Stimulated activated CD4-positive, alpha-beta T cell treated with anti-CD3 and anti-CD28 coated beads, Interleukin-15, amount 100 ng/mL, for 48 hours (primary cell): Measurements from ENCODE around the gene ITPRID1.
"Not testable (repeated sequence)": the region's sequence is repeated elsewhere in the genome, so short reads cannot be mapped to it uniquely, and the experiment has no call there.

Experiments used
- DNase-seq, 2 donors: peaks; one replicate each; pipeline ENCODE4 v3.0.0-alpha.2; 2020; ENCODE audit warnings: low read depth in 2 of 2

The ITPRID1 gene

DNA sequence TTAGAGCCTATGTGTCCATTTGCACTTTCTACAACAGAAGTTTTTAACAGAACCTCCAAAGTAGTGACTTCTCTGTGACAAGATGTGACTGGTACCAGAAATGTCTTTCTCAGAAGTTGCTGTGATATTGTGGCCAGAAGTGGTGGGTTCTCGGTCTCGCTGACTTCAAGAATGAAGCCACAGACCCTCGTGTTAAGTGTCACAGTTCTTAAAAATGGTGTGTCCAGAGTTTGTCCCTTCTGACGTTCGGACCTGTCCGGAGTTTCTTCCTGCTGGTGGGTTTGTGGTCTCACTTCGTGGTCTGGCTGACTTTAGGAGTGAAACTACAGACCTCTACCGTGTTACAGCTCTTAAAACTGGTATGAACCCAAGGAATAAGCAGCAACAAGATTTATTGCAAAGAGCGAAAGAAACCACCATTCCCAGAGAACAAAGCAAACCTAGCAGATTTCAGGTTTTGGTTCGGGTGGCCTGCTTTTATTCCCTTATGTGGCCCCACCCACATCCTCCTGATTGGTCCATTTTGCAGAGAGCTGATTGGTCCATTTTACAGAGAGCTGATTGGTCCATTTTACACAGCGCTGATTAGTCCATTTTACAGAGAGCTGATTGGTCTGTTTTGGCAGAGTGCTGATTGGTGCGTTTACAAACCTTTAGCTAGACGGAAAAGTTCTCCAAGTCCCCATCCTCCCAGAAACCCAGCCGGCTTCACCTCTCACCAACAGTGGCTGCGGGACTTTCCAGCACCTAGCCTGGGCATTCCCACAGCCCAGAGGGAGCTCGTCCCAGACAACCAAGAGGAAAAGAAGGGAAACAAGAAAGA is 3.0 kb downstream of the ITPRID1 start:
- DNase-seq, result no peak

DNA sequence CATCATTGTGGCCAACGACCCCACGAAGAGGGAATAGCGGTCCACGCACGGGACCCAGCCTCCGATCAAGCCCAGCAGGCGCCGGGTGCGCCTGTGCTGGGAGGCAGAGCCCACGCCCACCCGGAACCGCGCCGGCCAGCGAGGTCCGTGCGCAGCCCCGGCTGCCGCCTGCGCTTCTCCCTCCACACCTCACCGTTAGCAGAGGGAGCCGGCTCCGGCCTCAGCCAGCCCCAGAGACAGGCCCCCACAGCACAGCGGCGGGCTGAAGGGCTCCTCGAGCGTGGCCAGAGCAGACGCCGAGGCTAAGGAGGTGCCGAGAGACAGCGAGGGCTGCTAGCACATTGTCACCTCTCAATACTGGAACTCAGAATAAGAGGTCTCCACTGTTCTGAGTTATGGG is 3.6 kb downstream of the ITPRID1 start:
- no peak for DNase-seq

DNA sequence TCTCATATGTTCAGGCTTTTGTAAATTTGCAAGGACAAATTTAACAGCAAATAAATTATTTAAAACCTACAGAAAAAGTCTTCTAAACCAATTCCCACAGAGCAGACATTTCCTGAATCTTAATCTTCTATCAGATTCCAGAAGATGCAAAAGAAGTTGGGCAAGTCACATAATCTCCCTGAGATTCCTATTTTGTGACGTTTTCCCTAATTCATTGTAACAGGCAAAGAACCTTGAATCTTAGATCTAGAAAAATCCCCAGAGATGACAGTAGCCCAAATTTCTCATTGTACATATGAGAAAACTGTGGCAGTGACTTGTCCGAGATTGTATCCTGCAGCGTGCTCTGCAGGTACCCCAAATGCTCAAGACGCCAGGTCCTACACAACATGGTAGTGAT is 4.9 kb downstream of the ITPRID1 start:
- DNase-seq, result no peak

- DNase-seq, result no peak
Observed at GRCh38 chr7:31521336-31522010, 7.6 kb downstream of the ITPRID1 start.

DNA sequence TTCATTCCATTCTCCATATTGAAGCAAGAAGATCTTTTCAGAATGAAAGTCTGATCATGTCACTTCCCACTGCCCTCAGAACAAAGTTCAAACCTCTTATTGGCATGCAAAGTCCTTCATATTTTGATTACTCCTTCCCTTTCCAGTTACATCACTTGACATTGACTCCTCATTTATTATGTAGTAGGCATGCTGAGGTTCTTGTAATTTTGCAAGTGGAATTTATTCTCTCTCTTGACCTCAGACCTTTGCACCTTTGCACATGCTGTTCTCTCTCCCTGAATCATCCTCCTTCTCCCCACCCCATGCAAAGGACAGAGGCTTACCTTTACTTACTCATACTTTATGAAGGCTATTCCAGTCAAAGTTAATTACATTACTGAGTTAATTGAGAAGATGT is 13.0 kb downstream of the ITPRID1 start:
- no peak for DNase-seq

- no peak for DNase-seq
Observed at GRCh38 chr7:31529103-31529502, 15.2 kb downstream of the ITPRID1 start.

DNA sequence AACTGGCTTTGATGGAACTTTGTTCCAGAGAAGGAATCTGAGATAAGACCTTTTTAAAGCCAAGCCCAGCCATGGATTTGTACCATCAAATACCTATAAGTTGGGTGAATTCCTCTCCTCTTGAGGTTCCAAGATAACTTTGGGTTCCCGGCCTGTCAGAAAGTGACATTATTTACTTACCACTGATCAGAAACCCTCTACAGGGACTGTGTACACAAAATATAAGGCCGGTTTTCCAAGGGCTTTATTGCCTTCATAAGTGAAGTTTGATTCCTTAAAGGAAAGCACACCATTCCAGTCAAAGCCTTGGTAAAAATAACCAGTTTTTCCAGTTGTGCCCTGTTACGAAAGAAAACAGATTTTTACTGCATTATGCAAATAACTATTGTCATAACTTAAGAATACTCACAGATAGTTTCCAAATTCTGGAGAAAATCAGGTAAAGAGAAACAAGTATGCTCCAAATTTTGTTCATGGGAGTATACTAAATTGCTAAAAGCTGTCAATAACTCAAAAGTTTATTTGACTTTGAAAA is 26.8 kb downstream of the ITPRID1 start:
- DNase-seq, result not testable (repeated sequence)

DNA sequence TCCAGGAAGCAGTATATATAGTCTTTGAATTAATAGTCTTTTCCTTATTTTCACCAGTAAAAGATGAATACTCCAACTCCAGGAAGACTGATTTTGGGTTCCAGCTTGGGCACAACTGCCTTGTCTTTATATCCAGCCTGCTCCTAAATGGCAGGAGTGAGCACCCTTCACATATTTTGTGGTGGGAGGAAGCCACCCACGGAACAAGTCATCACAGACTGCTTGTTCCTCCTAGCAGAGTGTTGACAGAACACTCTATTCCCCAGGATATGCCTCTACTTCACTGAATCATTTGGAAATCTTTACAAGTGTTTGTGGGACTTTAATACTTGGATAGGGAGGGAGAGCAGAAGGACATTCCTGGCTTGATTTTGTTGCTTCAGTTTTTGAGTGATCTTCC is 31.7 kb downstream of the ITPRID1 start:
- no peak for DNase-seq

GRCh38 chr7:31549611-31550010 is 35.7 kb downstream of the ITPRID1 start:
- no peak for DNase-seq

- no peak for DNase-seq
Observed at GRCh38 chr7:31550432-31550831, 36.5 kb downstream of the ITPRID1 start.

GRCh38 chr7:31553661-31554081 is 39.8 kb downstream of the ITPRID1 start:
- no peak for DNase-seq

GRCh38 chr7:31562002-31562401 is 48.1 kb downstream of the ITPRID1 start:
- DNase-seq, result no peak

DNA sequence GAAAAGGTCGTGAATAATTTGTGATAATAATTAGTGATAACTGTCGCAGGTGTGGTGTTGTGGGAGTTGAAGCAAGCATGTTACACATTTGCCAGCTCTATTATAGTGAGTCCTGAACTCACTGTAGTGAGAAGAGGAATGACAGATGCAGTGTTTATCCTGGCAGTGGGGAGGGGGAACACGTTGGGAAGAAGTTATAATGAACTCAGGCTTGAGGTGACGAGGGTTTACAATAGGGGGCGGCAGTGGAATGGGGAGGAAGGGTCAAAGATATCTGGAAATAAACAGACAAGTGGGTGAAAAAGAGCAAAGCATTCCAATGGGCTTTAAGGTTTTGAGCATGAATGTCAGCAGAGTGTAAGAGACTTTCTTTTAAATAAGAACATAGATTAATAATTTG is 49.6 kb downstream of the ITPRID1 start:
- no peak for DNase-seq

DNA sequence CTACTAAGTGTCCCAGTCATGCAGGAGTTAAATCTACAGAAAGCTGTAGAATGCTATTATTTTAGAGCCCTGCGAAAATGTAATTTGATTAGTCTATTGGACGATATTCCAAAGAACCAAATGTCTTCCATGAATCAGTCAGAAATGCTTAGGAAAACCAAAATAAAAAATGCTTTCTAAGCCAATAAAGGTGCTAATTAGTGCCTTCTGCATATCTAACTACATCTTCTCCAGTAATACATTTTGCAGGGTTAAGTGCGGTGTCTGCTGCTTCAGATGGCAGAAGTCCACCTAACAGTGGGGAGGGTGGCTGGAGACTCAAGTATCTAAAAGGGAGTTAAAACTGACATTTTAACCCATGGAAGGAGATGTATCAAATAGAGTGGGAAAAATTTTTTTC is 50.1 kb downstream of the ITPRID1 start:
- no peak for DNase-seq

DNA sequence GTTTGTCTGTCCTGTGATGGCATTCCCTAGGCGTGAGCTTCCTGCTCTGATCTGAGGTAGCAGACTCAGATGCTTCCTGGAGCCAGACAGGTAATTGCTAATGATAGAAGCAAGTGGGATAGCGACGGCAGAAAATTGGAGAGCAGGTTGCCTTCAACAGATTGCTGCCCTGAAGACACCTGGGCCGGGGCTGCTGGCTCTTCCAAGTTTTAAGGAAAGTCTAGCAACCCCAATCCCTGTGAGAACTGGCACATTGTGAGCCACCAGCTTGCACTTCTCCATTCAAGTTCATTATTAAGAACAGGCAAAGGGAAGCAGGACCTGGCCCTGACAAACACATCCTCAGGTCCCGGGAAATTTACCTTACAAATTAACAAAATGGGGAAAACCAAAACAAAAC is 50.8 kb downstream of the ITPRID1 start:
- DNase-seq, result no peak

DNA sequence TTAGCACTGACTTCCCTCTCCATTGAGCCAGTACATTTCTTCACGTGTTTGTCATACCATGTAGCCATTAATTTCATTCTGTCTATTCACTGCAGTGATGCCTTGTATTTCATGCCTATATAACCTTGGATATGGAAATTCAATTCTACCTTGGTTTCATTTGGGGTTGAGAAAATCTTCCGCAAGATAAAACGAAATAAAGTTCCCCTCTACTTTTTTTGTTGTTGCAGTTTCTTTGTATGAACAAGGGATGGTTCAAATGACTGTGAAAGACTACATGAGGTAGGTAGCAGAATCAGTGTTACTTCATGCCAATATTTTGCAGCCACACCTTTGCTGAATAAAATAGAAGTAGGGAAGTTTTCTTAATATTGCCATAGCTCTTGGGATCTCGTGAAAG is 55.6 kb downstream of the ITPRID1 start:
- no peak for DNase-seq

- no peak for DNase-seq
Observed at GRCh38 chr7:31583526-31583925, 69.6 kb downstream of the ITPRID1 start.

DNA sequence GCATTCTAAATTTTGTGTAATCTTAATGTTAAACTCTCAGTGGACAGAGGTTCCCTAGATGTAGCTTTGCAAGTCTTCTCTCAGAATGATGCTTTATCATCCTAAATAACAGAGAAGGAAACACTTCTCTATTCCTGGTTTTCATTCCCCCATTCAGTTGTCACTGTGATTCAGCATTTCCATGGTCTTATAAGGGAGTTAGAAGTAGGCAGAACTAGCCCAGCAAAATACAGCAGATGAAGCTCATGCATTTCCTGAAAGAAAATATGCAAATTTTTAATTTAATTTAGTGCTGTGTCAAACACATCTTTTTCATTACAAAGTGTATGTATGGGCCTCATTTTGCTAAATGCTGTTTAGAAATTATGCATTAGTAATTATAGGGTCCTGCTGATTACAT is 70.1 kb downstream of the ITPRID1 start:
- no peak for DNase-seq

DNA sequence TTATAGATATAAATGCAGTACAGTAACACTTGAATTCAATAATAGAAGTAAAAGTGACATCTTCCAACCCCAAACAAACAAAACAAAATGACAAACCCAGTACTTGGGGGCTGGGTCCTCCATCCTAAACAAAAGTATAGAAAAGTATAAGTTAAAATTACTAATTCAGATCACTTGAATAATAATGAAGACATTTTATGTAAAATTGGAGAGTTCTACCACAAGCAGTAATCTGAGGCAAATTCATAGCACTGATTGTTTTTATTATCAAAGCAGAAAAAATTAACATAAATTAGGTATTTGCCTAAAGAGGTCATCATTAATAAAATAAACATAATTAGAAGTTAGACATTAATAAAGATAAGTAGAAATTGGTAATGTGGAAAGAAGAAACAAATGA is 81.5 kb downstream of the ITPRID1 start:
- DNase-seq, result no peak

DNA sequence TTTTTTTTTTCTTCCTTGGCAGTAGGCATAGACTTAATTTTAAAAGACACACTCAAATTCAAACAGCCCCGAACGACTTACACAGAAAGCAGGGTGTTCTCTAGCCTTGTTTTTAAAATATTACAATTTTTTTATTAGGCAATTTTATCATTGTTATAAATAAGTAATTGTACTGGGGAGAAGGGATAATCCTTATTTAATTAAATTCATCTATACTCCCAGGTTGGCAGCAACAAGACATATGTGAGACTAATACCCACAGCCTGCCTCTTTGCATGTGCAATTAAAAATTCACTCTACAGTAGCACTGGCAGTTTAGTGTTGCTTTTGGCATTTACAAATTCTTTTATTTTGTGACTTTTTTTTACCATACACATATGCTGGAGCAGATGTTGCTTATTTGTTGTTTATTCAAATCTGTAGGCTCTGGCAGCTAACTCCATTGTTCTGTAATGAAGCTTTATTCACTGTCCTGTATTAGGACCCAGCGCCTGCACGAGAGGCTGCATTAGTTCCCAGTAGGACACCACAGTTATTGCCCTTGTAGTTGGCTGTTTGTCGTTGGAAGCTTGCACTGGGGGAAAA is 88.2 kb downstream of the ITPRID1 start:
- no peak for DNase-seq

GRCh38 chr7:31603046-31603445 is 89.2 kb downstream of the ITPRID1 start:
- DNase-seq, result no peak

GRCh38 chr7:31613604-31614003 is 99.7 kb downstream of the ITPRID1 start:
- DNase-seq, result no peak

DNA sequence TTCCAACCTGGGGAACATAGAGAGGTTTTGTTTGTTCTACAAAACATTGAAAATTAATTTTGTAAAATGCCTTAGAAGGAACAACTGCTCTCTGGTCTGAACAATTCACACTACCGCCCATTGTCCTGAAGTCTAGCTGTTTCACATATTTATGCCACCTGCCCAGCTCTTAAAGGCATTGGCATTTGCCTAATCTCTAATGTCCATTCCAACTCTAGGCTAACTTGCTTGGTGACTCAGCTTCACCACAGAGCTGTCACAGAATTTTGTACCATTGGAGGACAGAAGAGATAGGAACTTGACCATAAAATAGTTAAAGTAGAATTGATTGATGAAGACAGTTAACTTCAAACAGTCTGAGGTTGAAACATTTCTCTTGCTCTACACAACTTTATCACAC is 119.6 kb downstream of the ITPRID1 start:
- no peak for DNase-seq
